Fibroblast of lung (primary cell): ENCODE measurements around the gene RAPGEF2. TPM values are rescaled to one million over a fixed set of nuclear protein-coding genes. Genes with fewer than 3 reads are reported as not detected.

Source experiments
- DNase-seq, 2 donors: peaks; one replicate each; pipeline versions ENCODE4 v3.0.0 to v3.0.0-alpha.2; 2010; ENCODE audit warnings: low read depth in 2 of 2
- H2AFZ ChIP-seq: 2 replicates; pipeline ENCODE4 v1.5.1; 2012; ENCODE audit warnings: low read length, control low read depth, inconsistent platforms
- H3K27ac ChIP-seq: 2 replicates; pipeline ENCODE4 v1.5.1; 2011; ENCODE audit warnings: low read length, control low read depth; ENCODE audit not compliant: insufficient read depth
- H3K27me3 ChIP-seq: 2 replicates; pipeline ENCODE4 v1.5.1; 2011; ENCODE audit warnings: mild to moderate bottlenecking, low read length; ENCODE audit not compliant: control insufficient read depth, insufficient read depth
- H3K36me3 ChIP-seq: 2 replicates; pipeline ENCODE4 v1.5.1; 2011; ENCODE audit warnings: low read length; ENCODE audit not compliant: control insufficient read depth, insufficient read depth
- H3K4me1 ChIP-seq: 2 replicates; pipeline ENCODE4 v1.5.1; 2011; ENCODE audit warnings: low read length; ENCODE audit not compliant: control insufficient read depth, insufficient read depth; ENCODE audit errors: extremely low read depth
- H3K4me2 ChIP-seq: 2 replicates; pipeline ENCODE4 v1.5.1; 2011; ENCODE audit warnings: low read length, control low read depth; ENCODE audit not compliant: insufficient read depth; ENCODE audit errors: extremely low read depth
- H3K4me3 ChIP-seq, 4 experiments: fragments of 200-600 bp in 1 of 4; sonication (generic) in 1 of 4; replicated peaks in 1 of 4; 2 replicates each; pipeline ENCODE4 v1.5.1; 2011 to 2016; ENCODE audit warnings: low read length in 4 of 4, low read depth in 3 of 4, mild to moderate bottlenecking in 3 of 4, control low read depth in 2 of 4, inconsistent platforms in 1 of 4, mixed read lengths in 1 of 4; ENCODE audit not compliant: insufficient read depth in 1 of 4; ENCODE audit errors: control extremely low read depth in 1 of 4
- H3K79me2 ChIP-seq: 2 replicates; pipeline ENCODE4 v1.5.1; 2012; ENCODE audit warnings: mild to moderate bottlenecking, low read length, inconsistent platforms; ENCODE audit not compliant: control insufficient read depth, insufficient read depth
- H3K9ac ChIP-seq: 2 replicates; pipeline ENCODE4 v1.5.1; 2011; ENCODE audit warnings: mild to moderate bottlenecking, low read length, control low read depth; ENCODE audit not compliant: insufficient read depth
- H3K9me3 ChIP-seq: 2 replicates; pipeline ENCODE4 v1.5.1; 2012; ENCODE audit warnings: low read depth, low read length; ENCODE audit not compliant: control insufficient read depth, insufficient read depth
- H4K20me1 ChIP-seq: 2 replicates; pipeline ENCODE4 v1.5.1; 2011; ENCODE audit warnings: low read length; ENCODE audit not compliant: control insufficient read depth, insufficient read depth; ENCODE audit errors: extremely low read depth
- EZH2 ChIP-seq: IDR thresholded peaks from 2 replicates; pipeline ENCODE4 v1.5.1; 2012; ENCODE audit warnings: low read length, control low read depth, mild to moderate bottlenecking; ENCODE audit errors: missing control alignments
- polyA plus RNA-seq, 2 donors: library from polyadenylated mRNA; depleted of rRNA in 1 of 2; stranded (reverse) in 1 of 2; unstranded in 1 of 2; fragments of >200 nt; gene quantifications; 2 replicates each; pipeline ENCODE4 v1.2.1, GENCODE V29; 2011 to 2012; ENCODE audit warnings: missing spikeins in 1 of 2
- total RNA-seq: library from RNA; depleted of rRNA; stranded (reverse); fragments of >200 nt; gene quantifications from 2 replicates; pipeline ENCODE4 v1.2.1, GENCODE V29; 2014
- TF ChIP-seq, protein P1 (sequence below), 2 donors: IDR thresholded peaks in 1 of 2; conservative IDR thresholded peaks in 1 of 2; 1 replicate in 1 of 2; 2 replicates in 1 of 2; pipeline ENCODE4 v1.5.1; 2011 to 2012; ENCODE audit warnings: low read length in 2 of 2, control low read depth in 1 of 2, inconsistent platforms in 1 of 2, low read depth in 1 of 2, mild to moderate bottlenecking in 1 of 2

The RAPGEF2 gene
- total and polyA plus RNA-seq, 2 donors (not counting 1 experiment from before 2014, with no cell fraction given), result 45.5 to 58.5 TPM

DNA sequence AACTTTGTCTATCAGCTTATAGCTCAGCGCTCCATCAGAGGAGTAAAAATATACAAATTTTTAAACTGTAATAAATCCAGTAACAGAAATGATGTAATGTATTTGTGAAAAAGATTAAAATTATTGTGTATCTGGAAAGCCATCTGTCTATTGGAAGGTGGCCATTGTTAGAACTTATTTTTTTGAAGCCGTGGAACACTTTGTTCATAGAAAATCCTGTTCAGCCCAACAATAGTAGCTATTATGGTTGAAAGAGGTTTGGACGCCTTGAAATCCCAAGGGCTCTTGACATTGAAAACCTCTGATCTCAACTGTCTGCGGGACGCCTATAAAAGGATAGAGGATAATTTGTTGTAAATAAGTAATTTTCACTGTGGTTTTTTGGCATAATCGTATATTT is 98.3 kb downstream of the RAPGEF2 start:
- TF ChIP-seq, protein P1, sequence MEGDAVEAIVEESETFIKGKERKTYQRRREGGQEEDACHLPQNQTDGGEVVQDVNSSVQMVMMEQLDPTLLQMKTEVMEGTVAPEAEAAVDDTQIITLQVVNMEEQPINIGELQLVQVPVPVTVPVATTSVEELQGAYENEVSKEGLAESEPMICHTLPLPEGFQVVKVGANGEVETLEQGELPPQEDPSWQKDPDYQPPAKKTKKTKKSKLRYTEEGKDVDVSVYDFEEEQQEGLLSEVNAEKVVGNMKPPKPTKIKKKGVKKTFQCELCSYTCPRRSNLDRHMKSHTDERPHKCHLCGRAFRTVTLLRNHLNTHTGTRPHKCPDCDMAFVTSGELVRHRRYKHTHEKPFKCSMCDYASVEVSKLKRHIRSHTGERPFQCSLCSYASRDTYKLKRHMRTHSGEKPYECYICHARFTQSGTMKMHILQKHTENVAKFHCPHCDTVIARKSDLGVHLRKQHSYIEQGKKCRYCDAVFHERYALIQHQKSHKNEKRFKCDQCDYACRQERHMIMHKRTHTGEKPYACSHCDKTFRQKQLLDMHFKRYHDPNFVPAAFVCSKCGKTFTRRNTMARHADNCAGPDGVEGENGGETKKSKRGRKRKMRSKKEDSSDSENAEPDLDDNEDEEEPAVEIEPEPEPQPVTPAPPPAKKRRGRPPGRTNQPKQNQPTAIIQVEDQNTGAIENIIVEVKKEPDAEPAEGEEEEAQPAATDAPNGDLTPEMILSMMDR (conservative IDR thresholded peaks at IDR 0.05 in 1 of 2, IDR thresholded peaks at IDR 0.05 in 1 of 2; ENCODE audit: low read depth in 1 of 2, low read length in 2 of 2), result no peak
- no peak for TF ChIP-seq EZH2
- Histone ChIP-seq H3K4me2 (no peak overlapping the region), H3K4me3 (no peak overlapping the region), H3K36me3 (no peaks in the 10 kb centered on the region), H3K9ac (no peak overlapping the region), H3K4me1 (no peaks in the 10 kb centered on the region), H3K9me3 (no peaks in the 10 kb centered on the region), H3K27me3 (no peaks in the 10 kb centered on the region), H3K79me2 (no peaks in the 10 kb centered on the region), H2AFZ (no peak overlapping the region), H4K20me1 (no peaks in the 10 kb centered on the region), H3K27ac (no peak overlapping the region)
- DNase-seq, result no peak

DNA sequence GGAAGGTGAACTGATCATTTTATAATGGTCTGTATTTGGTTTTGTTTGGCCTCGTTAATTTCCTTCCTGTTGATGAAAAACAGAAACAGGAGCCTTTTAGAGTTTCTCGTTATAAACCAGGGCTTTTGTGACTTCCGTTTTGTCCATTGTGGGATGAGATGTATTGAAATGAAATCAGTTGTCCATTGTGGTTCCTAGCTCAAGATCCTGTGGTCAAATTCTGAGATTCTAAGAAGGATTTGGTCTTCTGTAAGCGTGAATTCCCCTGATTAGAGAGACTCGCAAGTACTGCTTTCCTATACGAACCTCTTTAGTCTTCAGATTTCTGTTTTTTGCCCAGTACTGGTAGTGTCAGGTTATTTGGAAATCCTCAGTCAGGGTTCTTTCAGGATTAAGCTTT is 101.7 kb downstream of the RAPGEF2 start:
- Histone ChIP-seq H3K27ac (no peak overlapping the region), H2AFZ (no peak overlapping the region)
- DNase-seq, result no peak

DNA sequence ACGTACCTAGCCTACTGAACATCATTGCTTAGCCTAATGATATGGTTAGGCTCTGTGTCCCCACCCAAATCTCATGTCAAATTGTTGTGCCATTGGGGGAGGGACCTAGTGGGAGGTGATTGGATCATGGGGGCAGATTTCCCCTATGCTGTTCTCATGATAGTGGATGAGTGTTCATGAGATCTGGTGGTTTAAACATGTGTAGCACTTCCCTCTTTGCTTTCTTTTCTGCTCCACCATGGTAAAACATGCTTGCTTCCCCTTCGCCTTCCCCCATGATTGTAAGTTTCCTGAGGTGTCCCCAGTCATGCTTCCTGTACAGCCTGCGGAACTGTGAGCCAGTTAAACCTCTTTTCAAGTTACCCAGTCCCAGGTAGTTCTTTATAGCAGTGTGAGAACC is 102.6 kb downstream of the RAPGEF2 start:
- no peak for DNase-seq
- TF ChIP-seq, protein P1 (conservative IDR thresholded peaks at IDR 0.05 in 1 of 2, IDR thresholded peaks at IDR 0.05 in 1 of 2; ENCODE audit: low read depth in 1 of 2, low read length in 2 of 2), result no peak
- no peak for TF ChIP-seq EZH2

More for the DNA sequence above, 101.7 kb downstream of the RAPGEF2 start:
- TF ChIP-seq, protein P1 (conservative IDR thresholded peaks at IDR 0.05 in 1 of 2, IDR thresholded peaks at IDR 0.05 in 1 of 2; ENCODE audit: low read depth in 1 of 2, low read length in 2 of 2), result no peak
- no peak for TF ChIP-seq EZH2
- Histone ChIP-seq H3K4me1 (peaks cover 5% of the 10 kb centered on the region), H3K27me3 (no peaks in the 10 kb centered on the region), H3K79me2 (no peaks in the 10 kb centered on the region), H4K20me1 (no peaks in the 10 kb centered on the region), H3K36me3 (no peaks in the 10 kb centered on the region), H3K9me3 (no peaks in the 10 kb centered on the region), H3K9ac (no peak overlapping the region), H3K4me3 (no peak overlapping the region), H3K4me2 (no peak overlapping the region)

More for the DNA sequence above, 102.6 kb downstream of the RAPGEF2 start:
- H3K79me2 ChIP-seq, result no peaks in the 10 kb centered on the region
- H3K36me3 ChIP-seq, result no peaks in the 10 kb centered on the region
- no peak overlapping the region for H3K4me2 ChIP-seq
- H3K9me3 ChIP-seq, result no peaks in the 10 kb centered on the region
- no peak overlapping the region for H2AFZ ChIP-seq
- peaks cover 5% of the 10 kb centered on the region for H3K4me1 ChIP-seq
- no peak overlapping the region for H3K27ac ChIP-seq
- H3K27me3 ChIP-seq, result no peaks in the 10 kb centered on the region
- H4K20me1 ChIP-seq, result no peaks in the 10 kb centered on the region
- H3K9ac ChIP-seq, result no peak overlapping the region
- no peak overlapping the region for H3K4me3 ChIP-seq
